Stomach smooth muscle (tissue), 2 donors: ENCODE results near the gene KRT78.

ENCODE experiments used
- H3K27ac ChIP-seq: one replicate; pipeline ENCODE4 v1.7.0; 2013; ENCODE audit warnings: mild to moderate bottlenecking, low read length, inconsistent platforms
- H3K27me3 ChIP-seq, 2 donors: one replicate each; pipeline ENCODE4 v1.7.0; 2013; ENCODE audit warnings: low read length in 2 of 2; ENCODE audit not compliant: insufficient read depth in 2 of 2, control insufficient read depth in 1 of 2
- H3K36me3 ChIP-seq, 2 donors: one replicate each; pipeline ENCODE4 v1.7.0; 2013; ENCODE audit warnings: low read length in 2 of 2; ENCODE audit not compliant: control insufficient read depth in 2 of 2, insufficient read depth in 2 of 2
- H3K4me1 ChIP-seq: one replicate; pipeline ENCODE4 v1.7.0; 2013; ENCODE audit warnings: low read length; ENCODE audit not compliant: control insufficient read depth, insufficient read depth
- H3K4me3 ChIP-seq, 2 donors: one replicate each; pipeline ENCODE4 v1.7.0; 2013; ENCODE audit warnings: low read length in 2 of 2
- H3K9ac ChIP-seq, 2 donors: one replicate each; pipeline ENCODE4 v1.7.0; 2013; ENCODE audit warnings: low read length in 2 of 2, mild to moderate bottlenecking in 1 of 2
- H3K9me3 ChIP-seq, 2 donors: one replicate each; pipeline ENCODE4 v1.7.0; 2013; ENCODE audit warnings: low read length in 2 of 2; ENCODE audit not compliant: control insufficient read depth in 2 of 2
- donor health status: healthy.
- donor health status: Pancreatic carcinoma.

KRT78 gene

DNA sequence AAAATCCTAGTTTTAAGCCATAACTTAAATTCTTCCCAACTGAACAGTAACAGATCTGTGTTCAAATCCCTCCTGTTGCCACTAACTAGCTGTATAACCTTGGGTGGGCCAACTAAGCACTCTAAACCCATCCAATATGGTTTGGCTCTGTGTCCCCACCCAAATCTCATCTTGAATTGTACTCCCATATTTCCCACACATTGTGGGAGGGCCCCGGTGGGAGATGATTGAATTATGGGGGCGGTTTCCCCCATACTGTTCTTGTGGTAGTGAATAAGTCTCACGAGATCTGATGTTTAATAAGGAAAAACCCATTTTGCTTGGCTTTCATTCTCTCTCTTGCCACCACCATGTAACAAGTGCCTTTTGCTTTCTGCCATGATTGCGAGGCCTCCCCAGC is 33.6 kb downstream of the KRT78 start:
- peaks cover 4 to 11% of the 10 kb centered on the region in 2 donors for H3K27me3 ChIP-seq
- H3K4me1 ChIP-seq: no peaks in the 10 kb centered on the region
- no peak overlapping the region for H3K4me3 ChIP-seq
- H3K27ac ChIP-seq: no peak overlapping the region
- H3K9me3 ChIP-seq: no peaks in the 10 kb centered on the region
- H3K36me3 ChIP-seq: no peaks in the 10 kb centered on the region
- no peak overlapping the region for H3K9ac ChIP-seq

DNA sequence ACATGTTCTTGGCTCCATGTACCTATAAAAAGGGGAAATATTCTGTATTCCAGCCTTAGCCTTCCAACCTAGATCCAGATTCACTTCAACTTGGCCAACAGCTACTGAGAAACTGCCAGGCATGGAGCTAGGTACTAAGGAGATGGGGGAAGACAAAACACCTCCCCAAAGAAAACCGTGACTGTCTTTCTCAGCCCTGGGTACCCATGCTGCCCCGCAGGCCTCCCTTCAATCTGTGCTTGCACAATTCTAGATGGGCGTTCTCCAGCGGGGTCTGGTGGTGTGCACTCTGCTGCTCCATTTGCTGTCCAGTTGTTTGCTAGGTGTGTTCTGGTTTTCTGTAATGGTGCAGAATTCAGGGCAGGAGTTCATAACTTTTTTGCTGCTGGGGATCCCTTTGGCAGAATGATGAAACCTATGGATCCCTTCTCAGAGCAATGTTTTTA is 34.1 kb downstream of the KRT78 start:
- no peaks in the 10 kb centered on the region for H3K36me3 ChIP-seq
- H3K4me1 ChIP-seq: no peaks in the 10 kb centered on the region
- no peak overlapping the region for H3K4me3 ChIP-seq
- no peak overlapping the region for H3K9ac ChIP-seq
- peaks cover 0 to 11% of the 10 kb centered on the region in 2 donors for H3K27me3 ChIP-seq
- no peaks in the 10 kb centered on the region for H3K9me3 ChIP-seq
- H3K27ac ChIP-seq: no peak overlapping the region

DNA sequence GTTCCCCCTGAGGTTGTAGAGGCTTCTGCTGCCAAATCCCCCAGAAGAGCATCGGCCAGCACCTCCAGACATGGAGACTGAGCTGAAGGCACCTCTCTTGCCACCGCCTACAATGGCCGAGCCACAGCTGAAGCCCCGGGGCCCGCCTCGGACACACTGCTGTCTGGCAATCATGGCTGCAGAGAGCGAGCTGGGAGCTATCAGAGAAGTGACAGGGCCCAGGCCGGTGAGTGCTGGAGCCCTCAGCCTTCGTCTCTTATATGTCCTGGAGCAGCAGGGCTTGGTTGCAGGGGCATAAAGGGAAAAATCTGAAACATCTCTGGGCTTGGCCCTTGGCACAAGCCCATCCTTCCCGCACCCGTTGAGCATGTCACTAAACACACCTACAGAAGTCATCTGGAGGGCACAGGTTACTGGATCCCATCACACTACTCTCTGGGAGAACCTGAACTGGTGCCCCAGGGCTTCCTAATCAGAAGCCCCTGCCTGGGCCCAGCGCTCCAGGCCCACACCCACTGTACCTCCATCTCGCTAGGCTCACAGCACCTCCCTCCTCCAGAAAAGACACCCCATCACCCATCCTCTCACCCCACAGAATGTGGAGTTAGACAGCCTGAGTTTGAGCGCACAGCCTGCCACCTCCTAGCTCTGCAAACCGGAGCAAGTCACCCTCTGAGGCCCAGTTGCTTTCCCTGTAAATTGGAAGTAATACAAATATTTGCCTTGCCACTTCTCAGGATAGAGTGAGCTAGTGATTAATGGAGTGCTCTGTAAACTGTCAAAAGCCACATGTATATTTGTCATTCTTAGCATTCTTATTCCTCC is 34.7 kb downstream of the KRT78 start, which contains the start of gene KRT4:
Gene KRT4 (minus strand): TSS at position 232 of the 825 bp plus-strand sequence. CDS start 58 bp downstream, at position 174.
- Histone ChIP-seq H3K27me3 (peaks cover 0 to 11% of the 10 kb centered on the region in 2 donors), H3K4me1 (no peaks in the 10 kb centered on the region), H3K4me3 (no peak within 1 kb of the TSS), H3K27ac (no peak within 1 kb of the TSS), H3K9ac (no peak within 1 kb of the TSS), H3K36me3 (no peaks in the 10 kb centered on the region), H3K9me3 (no peaks in the 10 kb centered on the region)

DNA sequence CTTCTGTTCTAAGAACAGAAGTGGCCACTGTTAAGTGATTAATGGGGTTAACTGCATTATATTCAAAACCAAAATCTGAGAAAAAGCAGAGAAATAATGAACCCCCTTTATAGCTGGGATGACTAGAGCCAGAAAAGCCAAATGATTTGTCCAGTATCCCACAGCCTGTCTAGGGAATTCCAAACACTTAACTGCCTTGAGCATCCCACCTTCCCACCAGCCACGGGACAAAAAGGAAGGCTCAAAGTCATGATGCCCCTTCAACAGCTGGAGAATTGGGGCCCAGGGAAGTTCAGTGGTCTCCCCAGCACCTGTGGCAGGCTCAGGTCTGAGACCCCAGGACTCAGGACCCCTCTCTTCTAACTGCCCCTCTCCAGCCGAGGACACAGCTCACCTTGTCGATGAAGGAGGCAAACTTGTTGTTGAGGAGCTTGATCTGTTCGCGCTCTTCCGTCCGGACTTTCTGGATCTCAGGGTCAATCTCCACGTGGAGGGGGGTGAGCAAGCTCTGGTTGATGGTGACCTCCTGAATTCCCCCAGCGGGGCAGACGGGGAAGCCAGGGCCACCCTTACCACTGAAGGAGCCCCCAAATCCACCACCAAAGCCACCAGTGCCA is 35.5 kb downstream of the KRT78 start:
- Histone ChIP-seq H3K4me3 (no peak overlapping the region), H3K9me3 (no peaks in the 10 kb centered on the region), H3K27me3 (peaks cover 6 to 11% of the 10 kb centered on the region in 2 donors), H3K27ac (no peak overlapping the region), H3K36me3 (no peaks in the 10 kb centered on the region), H3K4me1 (no peaks in the 10 kb centered on the region), H3K9ac (no peak overlapping the region)

GRCh38 chr12:52812749-52813148 is 36.0 kb downstream of the KRT78 start:
- Histone ChIP-seq H3K9me3 (no peaks in the 10 kb centered on the region), H3K27me3 (peaks cover 6 to 9% of the 10 kb centered on the region in 2 donors), H3K9ac (no peak overlapping the region), H3K4me1 (no peaks in the 10 kb centered on the region), H3K4me3 (no peak overlapping the region), H3K27ac (no peak overlapping the region), H3K36me3 (no peaks in the 10 kb centered on the region)

DNA sequence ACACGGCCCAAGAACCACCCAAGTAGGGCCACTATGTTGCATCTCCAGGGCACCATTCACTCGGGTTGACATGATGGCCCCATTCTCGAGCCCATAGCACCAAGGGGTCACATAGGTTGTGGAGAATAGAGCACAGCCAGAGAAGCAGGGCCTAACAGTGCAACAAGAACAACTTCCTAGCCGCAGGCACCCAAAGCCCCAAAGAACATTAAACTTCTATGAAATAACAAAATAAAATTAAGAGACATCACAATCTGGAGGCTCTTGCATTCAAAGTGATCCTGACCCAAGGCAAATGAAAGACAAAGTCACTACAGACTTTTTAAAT is 36.8 kb downstream of the KRT78 start:
- no peaks in the 10 kb centered on the region for H3K9me3 ChIP-seq
- H3K27me3 ChIP-seq: peaks cover 5 to 6% of the 10 kb centered on the region in 2 donors
- H3K4me3 ChIP-seq: no peak overlapping the region
- no peak overlapping the region for H3K27ac ChIP-seq
- no peaks in the 10 kb centered on the region for H3K36me3 ChIP-seq
- H3K4me1 ChIP-seq: no peaks in the 10 kb centered on the region
- no peak overlapping the region for H3K9ac ChIP-seq

GRCh38 chr12:52811191-52812072 is 37.4 kb downstream of the KRT78 start:
- Histone ChIP-seq H3K4me3 (no peak overlapping the region), H3K27me3 (peaks cover 5 to 6% of the 10 kb centered on the region in 2 donors), H3K27ac (no peak overlapping the region), H3K36me3 (no peaks in the 10 kb centered on the region), H3K4me1 (no peaks in the 10 kb centered on the region), H3K9me3 (no peaks in the 10 kb centered on the region), H3K9ac (no peak overlapping the region)

DNA sequence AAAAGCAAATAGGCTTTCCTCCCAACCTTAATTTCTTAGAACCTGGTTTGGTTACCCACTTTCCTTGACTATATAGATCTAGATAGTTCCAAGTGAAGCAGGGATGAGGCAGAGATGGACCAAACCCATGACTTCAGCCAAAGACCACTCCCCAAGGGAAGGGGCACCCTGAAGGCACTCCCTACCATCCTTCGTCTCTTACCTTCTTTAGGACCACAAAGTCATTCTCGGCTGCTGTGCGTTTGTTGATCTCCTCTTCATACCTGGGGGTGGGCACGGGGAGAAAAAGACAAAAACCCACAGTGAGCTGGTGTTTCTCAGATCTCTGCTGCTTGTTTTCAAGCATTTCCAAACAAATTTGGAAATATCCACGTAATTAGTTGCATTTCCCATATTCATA is 38.2 kb downstream of the KRT78 start:
- Histone ChIP-seq H3K9me3 (no peaks in the 10 kb centered on the region), H3K4me3 (no peak overlapping the region), H3K4me1 (no peaks in the 10 kb centered on the region), H3K27ac (no peak overlapping the region), H3K27me3 (peaks cover 5 to 6% of the 10 kb centered on the region in 2 donors), H3K36me3 (no peaks in the 10 kb centered on the region), H3K9ac (no peak overlapping the region)

- peaks cover 5 to 6% of the 10 kb centered on the region in 2 donors for H3K27me3 ChIP-seq
- H3K9ac ChIP-seq: no peak overlapping the region
- no peaks in the 10 kb centered on the region for H3K9me3 ChIP-seq
- H3K4me1 ChIP-seq: no peaks in the 10 kb centered on the region
- H3K4me3 ChIP-seq: no peak overlapping the region
- H3K36me3 ChIP-seq: no peaks in the 10 kb centered on the region
- no peak overlapping the region for H3K27ac ChIP-seq
Measured at GRCh38 chr12:52809166-52809565, 39.6 kb downstream of the KRT78 start.

DNA sequence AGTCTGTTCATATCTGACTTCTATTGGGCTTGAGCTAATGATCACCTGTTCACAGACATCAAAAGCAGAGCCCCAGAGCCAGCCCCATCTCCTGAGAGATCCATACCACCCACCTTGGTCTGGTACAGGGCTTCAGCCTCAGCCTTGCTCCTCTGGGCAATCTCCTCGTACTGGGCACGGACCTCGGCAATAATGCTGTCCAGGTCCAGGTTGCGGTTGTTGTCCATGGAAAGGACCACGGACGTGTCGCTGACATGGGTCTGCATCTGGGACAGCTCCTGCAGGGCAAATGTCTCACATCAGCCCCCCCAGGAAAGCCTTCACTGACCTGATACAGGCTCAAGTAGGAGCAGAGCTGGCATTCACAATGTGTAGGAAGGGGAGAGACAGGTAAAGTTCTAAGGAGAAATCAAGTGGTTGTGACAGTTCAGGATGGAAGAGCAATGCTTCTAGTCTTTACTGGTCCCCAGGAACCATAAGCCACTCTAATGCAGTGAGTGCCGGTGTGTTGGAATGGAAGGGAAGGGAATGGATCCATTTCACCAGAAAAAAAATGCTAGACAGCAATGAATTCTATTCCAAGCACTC is 40.1 kb downstream of the KRT78 start:
- Histone ChIP-seq H3K9ac (no peak overlapping the region), H3K27me3 (peaks cover 5 to 6% of the 10 kb centered on the region in 2 donors), H3K27ac (no peak overlapping the region), H3K4me1 (no peaks in the 10 kb centered on the region), H3K9me3 (no peaks in the 10 kb centered on the region), H3K36me3 (no peaks in the 10 kb centered on the region), H3K4me3 (no peak overlapping the region)
